ENCODE results near the gene STX3. TPM values are rescaled to one million over a fixed set of nuclear protein-coding genes. Genes with fewer than 3 reads are reported as not detected.

Gene STX3
- total RNA-seq, 2 experiments from 2014 or later, result 6.4 to 20.2 TPM

- Histone ChIP-seq H3K9me2 (ENCODE audit: insufficient read depth, low read length) (no peaks in the 10 kb centered on the region), H3K79me2 (ENCODE audit: insufficient read depth, low read depth, low read length) (peaks cover 9% of the 10 kb centered on the region; the same call in 1 of the 2 replicates), H2AFZ (ENCODE audit: low read length) (peak overlapping the region; percentile 54; the same call in 1 of the 2 replicates), H3K4me3 (ENCODE audit: low read depth, low read length, poor library complexity, severe bottlenecking) (peak overlapping the region; percentile 37), H4K20me1 (ENCODE audit: insufficient read depth, low read length) (no peaks in the 10 kb centered on the region), H3K4me1 (ENCODE audit: insufficient read depth, low read length, poor library complexity, severe bottlenecking) (peaks cover 51% of the 10 kb centered on the region), H3K4me2 (ENCODE audit: low read length) (peak overlapping the region; percentile 62), H3K9me3 (ENCODE audit: low read length) (no peaks in the 10 kb centered on the region), H3K36me3 (ENCODE audit: insufficient read depth, low read length) (no peaks in the 10 kb centered on the region; the same call in 1 of the 2 replicates), H3K27ac (ENCODE audit: low read depth, low read length, poor library complexity, severe bottlenecking) (peak overlapping the region; percentile 57)
- POLR2A ChIA-PET, result interaction anchor here (1.2 kb wide), 1 partner anchor 68 kb away, joined by 4 read pairs; the partner anchor contains the start of gene STX3
- TF ChIP-seq EZH2phosphoT487 (IDR thresholded peaks at IDR 0.05; ENCODE audit: borderline replicate concordance, low read depth, low read length) (no peak), CTCF (conservative IDR thresholded peaks at IDR 0.05; ENCODE audit: low read length) (peak; percentile 85)
- CTCF ChIA-PET (ENCODE audit: unreplicated experiment), result interaction anchor here (0.6 kb wide), 1 partner anchor 290 kb away, joined by 3 read pairs; no protein-coding TSS in a partner anchor
- intact Hi-C loops (cut with micrococcal nuclease; ENCODE audit: unreplicated experiment), result loop anchor here (2.0 to 5.0 kb wide), 3 partner anchors 96 to 369 kb away; no protein-coding TSS in a partner anchor
- peak; percentile 84 for DNase-seq (ENCODE audit: low spot score)
- no TSS peak for BruUV-seq (replicated peaks)
Measured at GRCh38 chr11:59822989-59823566, 67.9 kb downstream of the STX3 start.

- no peaks in the 10 kb centered on the region for H3K79me2 ChIP-seq (ENCODE audit: insufficient read depth, low read depth, low read length)
- no peaks in the 10 kb centered on the region for H3K9me3 ChIP-seq (ENCODE audit: low read length)
- H3K4me1 ChIP-seq (ENCODE audit: insufficient read depth, low read length, poor library complexity, severe bottlenecking), result peaks cover 2% of the 10 kb centered on the region
- H3K4me3 ChIP-seq (ENCODE audit: low read depth, low read length, poor library complexity, severe bottlenecking), result no peak overlapping the region
- DNase-seq (ENCODE audit: low spot score), result no peak
- H3K36me3 ChIP-seq (ENCODE audit: insufficient read depth, low read length), result no peaks in the 10 kb centered on the region; the same call in 1 of the 2 replicates
- TF ChIP-seq CTCF (conservative IDR thresholded peaks at IDR 0.05; ENCODE audit: low read length) (no peak), EZH2phosphoT487 (IDR thresholded peaks at IDR 0.05; ENCODE audit: borderline replicate concordance, low read depth, low read length) (no peak)
- POLR2A ChIA-PET, result no interaction called here
- peak overlapping the region; percentile 11; the same call in 1 of the 2 replicates for H3K4me2 ChIP-seq (ENCODE audit: low read length)
- H3K27ac ChIP-seq (ENCODE audit: low read depth, low read length, poor library complexity, severe bottlenecking), result no peak overlapping the region
- no peaks in the 10 kb centered on the region for H3K9me2 ChIP-seq (ENCODE audit: insufficient read depth, low read length)
- CTCF ChIA-PET (ENCODE audit: unreplicated experiment), result no interaction called here
- intact Hi-C loops (cut with micrococcal nuclease; ENCODE audit: unreplicated experiment), result no loop called here
- H4K20me1 ChIP-seq (ENCODE audit: insufficient read depth, low read length), result no peaks in the 10 kb centered on the region
- no TSS peak for BruUV-seq (replicated peaks)
- H2AFZ ChIP-seq (ENCODE audit: low read length), result peak overlapping the region; percentile 48
Measured at GRCh38 chr11:59829358-59829757, 74.2 kb downstream of the STX3 start.

GRCh38 chr11:59833602-59834001, 78.4 kb downstream of the STX3 start:
- TF ChIP-seq EZH2phosphoT487 (IDR thresholded peaks at IDR 0.05; ENCODE audit: borderline replicate concordance, low read depth, low read length) (no peak), CTCF (conservative IDR thresholded peaks at IDR 0.05; ENCODE audit: low read length) (no peak)
- Histone ChIP-seq H2AFZ (ENCODE audit: low read length) (no peak overlapping the region), H3K4me3 (ENCODE audit: low read depth, low read length, poor library complexity, severe bottlenecking) (no peak overlapping the region), H3K79me2 (ENCODE audit: insufficient read depth, low read depth, low read length) (no peaks in the 10 kb centered on the region), H3K36me3 (ENCODE audit: insufficient read depth, low read length) (no peaks in the 10 kb centered on the region), H3K4me1 (ENCODE audit: insufficient read depth, low read length, poor library complexity, severe bottlenecking) (no peaks in the 10 kb centered on the region), H3K9me2 (ENCODE audit: insufficient read depth, low read length) (no peaks in the 10 kb centered on the region), H3K4me2 (ENCODE audit: low read length) (no peak overlapping the region), H3K9me3 (ENCODE audit: low read length) (no peaks in the 10 kb centered on the region), H3K27ac (ENCODE audit: low read depth, low read length, poor library complexity, severe bottlenecking) (no peak overlapping the region), H4K20me1 (ENCODE audit: insufficient read depth, low read length) (no peaks in the 10 kb centered on the region)
- CTCF ChIA-PET (ENCODE audit: unreplicated experiment), result no interaction called here
- no peak for DNase-seq (ENCODE audit: low spot score)
- BruUV-seq (replicated peaks), result no TSS peak
- POLR2A ChIA-PET, result interaction anchor here (0.6 kb wide), 1 partner anchor 164 kb away, joined by 4 read pairs; the partner anchor contains the start of gene PATL1
- intact Hi-C loops (cut with micrococcal nuclease; ENCODE audit: unreplicated experiment), result loop anchor here (5.0 kb wide), 1 partner anchor 74 kb away; no protein-coding TSS in a partner anchor

All from OCI-LY7 (cell line).